CD4-positive, alpha-beta T cell treated with Interferon gamma for 1 hour (primary cell): ENCODE data around the gene MMP24.
"Not testable (repeated sequence)": the region's sequence is repeated elsewhere in the genome, so short reads cannot be mapped to it uniquely, and the experiment has no call there.

Source experiments
- DNase-seq: peaks from one replicate; pipeline ENCODE4 v3.0.0-alpha.2; 2020

Gene MMP24

DNA sequence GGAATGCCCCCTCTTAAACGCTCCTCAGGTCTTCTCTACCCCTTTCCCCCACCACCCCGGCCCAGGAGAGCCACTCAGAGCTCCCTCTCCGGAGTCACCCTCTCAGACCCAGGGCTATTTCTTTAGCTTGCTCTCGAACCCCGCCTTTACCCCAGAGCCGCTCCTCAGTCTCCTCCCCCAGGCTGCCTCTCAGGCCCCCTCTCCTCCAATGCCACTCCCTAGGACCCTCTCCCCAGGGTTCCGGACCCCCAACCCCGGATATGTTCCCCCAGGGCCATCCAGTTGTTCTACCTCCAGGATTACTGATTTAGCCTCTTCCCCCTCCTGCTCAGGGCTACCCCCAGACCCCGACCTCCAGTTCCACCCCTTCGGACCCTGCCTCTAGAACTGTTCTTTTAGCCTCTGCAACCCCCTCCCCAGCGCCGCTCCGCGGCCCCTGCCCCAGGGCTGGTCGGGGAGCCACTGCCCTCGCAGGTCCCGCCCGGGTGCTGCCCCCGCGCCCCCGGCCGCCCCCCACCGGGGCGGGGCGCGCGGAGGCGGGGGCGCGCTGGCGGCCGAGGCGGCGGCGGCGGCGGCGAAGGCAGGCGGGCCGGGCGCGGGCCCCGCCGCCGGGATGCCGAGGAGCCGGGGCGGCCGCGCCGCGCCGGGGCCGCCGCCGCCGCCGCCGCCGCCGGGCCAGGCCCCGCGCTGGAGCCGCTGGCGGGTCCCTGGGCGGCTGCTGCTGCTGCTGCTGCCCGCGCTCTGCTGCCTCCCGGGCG is at the start of gene MMP24:
TSS of gene MMP24 (plus strand) at position 565 of the 758 bp plus-strand sequence. CDS start at position 614, 49 bp downstream.
- DNase-seq: no peak

DNA sequence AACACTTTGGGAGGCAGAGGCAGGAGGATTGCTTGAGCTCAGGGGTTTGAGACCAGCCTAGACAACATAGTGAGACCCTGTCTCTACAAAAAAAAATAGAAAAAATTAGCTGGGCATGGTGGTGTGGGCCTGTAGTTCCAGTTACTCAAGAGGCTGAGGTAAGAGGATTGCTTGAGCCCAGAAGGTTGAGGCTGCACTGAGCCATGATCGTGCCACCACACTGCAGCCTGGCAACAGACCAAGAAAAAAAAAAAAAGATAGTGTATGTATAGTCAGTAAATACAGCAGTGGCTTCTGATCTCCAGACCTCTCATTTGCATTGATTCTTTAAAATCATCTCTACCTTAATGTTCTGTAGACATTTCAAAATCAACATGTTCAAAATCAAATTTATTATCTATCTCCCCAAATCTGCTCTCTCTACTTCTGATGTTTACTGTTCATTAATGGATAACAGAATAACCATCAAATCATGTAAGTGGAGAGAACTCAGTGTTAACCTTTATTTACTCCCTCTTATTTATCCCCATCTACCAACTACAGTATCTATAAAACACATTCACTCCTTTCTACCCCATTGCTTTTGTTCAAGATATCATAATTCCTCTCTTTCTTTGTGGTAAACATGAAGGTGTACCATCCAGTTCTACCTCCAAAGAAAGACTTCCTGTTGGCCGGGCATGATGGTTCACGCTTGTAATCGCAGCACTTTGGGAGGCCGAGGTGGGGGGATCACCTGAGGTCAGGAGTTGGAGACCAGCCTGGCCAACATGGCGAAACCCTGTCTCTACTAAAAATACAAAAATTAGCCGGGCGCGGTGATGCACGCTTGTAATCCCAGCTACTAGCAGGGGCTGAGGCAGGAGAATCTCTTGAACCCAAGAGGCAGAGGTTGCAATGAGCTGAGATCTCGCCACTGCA is 46.9 kb upstream of the MMP24 start:
- no peak for DNase-seq

DNA sequence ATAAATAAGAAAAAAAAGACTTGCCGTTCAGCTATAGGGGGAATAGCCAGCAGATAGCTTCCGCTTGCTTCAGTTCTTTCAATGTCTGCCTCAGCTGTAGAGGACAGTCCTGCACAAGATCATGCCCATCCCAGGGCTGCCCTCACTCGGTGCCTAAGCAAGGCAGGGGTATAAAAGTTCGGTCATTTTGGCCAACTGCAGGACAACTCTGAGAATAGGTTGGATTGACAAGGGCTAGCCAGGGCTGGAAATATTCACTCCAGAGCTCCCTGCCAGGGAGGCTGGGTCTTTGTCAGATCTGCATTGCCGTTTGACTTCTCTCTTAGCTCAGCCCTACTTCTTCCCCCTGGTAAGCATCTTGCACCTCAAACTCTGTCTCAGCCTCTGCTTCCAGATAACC is 46.2 kb upstream of the MMP24 start:
- DNase-seq: no peak

DNA sequence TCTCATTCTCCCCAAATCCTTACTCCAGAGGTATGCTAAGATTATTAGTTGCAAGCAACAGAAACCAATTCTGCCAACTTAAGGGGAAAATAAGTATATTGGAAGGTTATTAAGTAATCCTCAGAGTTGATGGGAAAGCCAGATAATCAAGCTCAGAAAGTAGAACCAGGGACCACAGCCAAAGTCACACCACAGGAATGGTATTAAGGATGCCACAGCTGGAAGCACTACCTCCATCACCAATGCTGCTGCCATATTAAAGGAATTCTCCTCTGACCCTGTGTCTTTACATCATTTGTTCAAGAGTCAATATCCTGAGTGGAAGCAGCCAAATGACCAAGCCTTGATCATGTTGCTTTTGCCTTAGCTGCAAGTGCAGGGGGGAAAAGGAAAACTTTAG is 44.8 kb upstream of the MMP24 start:
- DNase-seq: no peak

DNA sequence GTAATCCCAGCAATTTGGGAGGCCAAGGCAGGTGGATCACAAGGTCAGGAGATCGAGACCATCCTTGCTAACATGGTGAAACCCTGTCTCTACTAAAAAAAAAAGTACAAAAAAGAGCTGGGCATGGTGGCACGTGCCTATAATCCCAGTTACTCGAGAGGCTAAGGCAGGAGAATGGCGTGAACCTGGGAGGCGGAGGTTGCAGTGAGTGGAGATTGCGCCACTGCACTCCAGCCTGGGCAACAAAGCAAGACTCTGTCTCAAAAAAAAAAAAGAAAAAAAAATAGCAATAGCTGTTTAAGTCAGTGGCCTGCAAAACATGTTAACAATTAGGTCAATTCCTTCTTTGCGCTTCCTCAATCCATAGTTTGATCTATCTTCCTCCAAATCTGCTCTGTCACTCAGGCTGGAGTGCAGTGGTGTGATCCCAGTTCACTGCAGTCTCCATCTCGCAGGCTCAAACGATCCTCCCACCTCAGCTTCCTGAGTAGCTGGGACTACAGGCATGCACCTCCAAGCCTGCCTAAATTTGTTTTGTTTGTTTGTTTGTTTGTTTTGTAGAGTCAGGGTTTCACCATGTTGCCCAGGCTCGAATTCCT is 39.7 kb upstream of the MMP24 start:
- DNase-seq: not testable (repeated sequence)

DNA sequence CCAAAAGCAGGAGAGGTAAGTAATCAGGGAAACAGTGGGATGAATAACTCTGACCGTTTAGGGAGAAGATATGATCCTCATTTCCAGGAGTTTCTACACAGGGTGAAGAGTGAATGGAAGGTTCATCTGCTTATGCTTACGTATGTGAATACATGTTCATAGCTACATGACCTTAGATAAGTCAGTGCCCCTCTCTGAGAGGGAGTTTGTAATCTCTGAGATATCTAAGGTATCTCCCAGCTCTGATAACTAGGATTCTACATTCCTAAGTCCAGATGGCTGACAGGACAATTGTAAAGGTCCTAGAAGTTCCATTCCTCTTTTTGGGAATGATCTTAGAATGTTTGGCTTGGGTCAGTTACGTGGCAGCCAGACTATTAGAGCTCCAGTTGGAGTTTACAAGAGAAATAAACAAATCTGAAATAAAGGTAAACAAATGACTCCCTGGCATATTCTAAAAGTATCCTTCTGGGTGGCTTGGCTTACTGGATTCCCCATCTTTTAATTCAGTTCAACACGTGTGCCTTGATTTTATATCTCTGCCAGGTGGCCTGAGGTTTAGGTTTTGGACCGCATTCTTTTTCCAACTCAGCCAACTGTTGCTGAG is 38.8 kb upstream of the MMP24 start:
- DNase-seq: no peak

DNA sequence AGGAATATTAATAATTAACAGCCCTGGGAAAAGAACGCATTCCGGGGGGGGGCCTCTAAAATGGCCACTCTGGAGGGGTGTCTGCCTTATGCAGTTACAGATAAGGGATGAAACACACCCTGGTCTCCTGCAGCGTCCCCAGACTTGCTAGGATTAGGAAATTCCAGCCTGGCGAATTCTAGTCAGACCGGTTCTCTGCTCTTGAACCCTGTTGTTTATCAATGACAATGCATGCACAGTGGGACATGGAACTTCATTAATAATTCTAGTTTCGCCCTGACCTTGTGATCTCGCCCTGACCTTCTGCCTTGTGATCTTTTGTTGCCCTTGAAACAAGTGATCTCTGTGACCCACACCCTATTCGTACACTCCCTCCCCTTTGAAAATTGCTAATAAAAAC is 37.3 kb upstream of the MMP24 start:
- not testable (repeated sequence) for DNase-seq

DNA sequence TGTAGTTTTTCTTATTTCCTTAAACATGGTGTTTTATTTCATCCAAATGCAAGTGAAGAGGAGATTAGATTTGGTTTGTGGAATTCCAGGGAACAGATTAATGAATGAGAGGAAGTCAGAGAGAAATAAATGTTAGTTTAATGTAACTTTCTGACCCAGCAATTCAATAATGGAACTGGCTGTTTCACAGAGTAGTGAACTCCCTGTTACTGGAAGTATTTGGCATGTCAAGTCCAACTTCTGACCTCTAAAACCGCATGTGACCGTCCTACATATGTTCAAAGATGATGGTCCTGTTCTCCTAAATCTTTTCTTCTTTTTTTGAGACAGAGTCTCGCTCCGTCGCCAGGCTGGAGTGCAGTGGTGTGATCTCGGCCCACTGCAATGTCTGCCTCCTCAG is 35.9 kb upstream of the MMP24 start:
- DNase-seq: no peak

DNA sequence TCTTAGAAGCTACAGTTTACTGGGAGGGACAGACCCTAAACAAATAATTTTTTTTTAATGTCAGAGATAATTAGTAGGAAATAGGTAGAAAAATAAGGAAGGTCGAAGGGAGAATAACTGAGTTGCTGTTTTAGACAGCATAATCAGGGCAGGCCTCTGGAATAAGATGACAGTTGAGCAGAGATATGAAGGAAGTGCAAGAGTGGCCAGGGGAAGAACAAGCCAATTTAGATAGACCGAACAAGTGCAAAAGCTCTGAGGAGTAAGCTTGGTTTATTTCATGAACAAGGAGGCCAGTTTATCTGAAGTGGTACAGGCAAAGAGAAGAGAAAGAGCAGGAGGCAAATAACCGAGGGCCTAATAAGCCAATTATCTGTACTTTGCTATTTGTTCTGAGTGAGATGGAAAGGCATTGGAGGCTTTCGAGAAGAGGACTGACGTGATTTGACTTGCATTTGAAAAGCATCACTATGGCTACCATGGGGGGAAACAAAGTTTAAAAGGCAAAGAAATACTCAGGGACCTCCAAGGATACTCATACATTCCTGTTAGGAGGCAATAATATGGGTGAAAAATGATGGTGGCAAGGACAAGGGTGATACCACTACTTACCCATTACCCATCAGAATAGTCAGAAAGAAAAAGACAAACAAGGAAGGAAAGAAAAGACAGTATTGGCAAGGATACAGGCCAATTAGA is 34.9 kb upstream of the MMP24 start:
- no peak for DNase-seq

DNA sequence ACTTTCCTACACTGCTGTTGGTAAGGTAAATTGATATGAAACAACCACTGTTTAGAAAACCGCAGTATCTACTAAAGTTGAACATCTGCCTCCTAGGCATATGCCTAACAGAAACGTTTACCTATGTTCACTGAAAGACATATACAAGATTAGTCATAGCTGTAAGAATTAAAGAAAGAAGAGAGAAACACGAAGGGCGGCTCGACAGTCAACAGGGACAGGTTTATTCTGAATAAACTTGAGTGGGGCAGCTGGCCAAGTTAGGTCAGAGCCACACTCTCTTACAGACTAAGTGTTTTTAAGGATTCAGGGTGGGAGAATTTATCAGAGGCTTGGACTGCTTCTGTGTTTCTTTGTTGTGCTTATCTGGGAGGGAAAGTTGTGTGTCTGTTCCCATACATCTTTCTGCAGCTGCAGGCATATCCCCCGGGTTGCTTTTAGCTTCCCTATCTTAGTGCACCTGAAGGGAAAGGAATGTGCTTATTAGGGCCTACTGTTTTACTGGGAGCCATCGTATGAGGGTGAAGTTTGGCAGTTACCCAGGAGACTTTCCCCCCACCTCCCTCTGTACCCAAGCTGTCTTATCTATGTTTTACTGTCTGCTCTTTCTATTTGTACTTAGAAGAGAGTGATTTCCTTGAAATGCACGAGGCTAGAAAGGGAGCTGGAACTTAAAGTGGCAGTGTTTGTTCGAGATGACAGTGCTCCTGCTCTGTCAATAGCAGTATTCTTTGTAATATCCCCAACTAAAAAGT is 34.2 kb upstream of the MMP24 start:
- no peak for DNase-seq

DNA sequence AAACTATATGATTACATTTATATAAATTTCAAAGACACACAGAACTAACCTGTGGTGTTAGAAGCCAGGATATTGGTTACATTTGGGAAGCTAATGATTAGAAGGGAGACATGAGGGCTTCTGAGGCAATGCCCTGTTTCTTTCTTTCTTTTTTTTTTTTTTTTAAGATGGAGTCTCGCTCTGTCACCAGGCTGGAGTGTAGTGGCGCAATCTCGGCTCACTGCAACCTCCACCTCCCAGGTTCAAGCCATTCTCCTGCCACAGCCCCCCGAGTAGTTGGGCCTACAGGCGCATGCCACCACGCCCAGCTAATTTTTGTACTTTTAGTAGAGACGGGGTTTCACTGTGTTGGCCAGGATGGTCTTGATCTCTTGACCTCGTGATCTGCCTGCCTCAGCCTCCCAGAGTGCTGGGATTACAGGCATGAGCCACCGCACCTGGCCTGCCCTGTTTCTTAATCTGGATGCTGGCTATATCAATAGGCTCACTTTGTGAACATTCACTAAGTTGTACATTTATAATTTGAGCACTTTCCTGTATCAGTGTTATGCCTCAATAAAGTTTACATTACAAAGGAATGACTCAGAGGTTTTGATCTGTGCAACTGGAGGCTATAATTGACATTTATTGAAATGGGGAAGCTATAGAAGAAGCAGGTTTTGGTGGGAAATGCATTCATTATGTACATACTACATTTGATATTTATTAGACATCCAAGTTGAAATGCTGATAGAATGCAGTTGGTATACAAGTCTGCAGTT is 33.3 kb upstream of the MMP24 start:
- DNase-seq: not testable (repeated sequence)

DNA sequence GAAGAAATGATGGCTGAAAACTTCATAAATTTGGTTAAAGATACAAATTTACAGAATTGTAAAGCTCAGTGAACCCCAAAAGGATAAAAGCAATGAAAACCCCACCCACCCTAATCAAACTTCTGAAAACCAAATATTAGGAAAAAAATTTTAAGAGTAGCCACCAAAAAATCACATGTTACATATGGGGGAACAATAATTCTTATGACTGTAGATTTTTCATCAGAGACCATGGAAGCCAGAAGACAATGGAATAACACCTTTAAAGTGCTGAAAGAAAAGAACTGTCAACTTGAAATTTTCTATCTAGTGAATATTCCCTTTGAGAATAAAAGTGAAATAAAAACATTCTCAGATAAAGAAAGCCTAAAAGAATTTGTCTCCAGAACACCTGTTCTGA is 30.2 kb upstream of the MMP24 start:
- no peak for DNase-seq

DNA sequence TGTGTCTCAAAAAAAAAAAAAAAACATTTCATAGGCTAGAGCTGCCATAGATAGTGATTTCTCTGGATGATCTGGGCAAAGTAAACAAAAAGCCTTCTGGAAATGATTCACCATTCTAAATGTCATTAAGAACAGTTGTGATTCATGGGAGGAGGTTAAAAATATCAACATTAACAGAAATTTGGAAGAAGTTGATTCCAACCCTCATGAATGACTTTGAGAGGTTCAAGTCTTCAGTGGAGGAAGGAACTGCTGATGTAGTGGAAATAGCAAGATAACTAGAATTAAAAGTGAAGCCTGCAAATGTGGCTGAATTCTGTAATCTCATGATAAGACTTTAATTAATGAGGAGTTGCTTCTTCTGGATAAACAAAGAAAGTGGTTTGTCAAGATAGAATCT is 26.8 kb upstream of the MMP24 start:
- DNase-seq: no peak

DNA sequence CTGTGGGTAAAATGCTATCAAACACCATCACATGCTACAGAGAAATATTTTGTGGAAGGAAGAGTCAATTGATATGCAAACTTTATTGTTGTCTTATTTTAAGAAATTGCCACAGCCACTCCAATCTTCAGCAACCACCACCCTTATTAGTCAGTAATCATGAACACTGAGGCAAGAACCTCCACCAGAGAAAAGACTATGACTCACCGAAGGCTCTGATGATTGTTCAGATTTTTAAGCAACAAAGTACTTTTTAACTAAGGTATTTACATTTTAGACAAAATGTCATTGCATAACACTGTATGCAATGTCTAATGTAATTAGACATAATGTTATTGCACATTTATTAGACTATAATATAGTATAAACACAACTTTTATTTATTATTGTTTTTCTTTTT is 26.2 kb upstream of the MMP24 start:
- no peak for DNase-seq

DNA sequence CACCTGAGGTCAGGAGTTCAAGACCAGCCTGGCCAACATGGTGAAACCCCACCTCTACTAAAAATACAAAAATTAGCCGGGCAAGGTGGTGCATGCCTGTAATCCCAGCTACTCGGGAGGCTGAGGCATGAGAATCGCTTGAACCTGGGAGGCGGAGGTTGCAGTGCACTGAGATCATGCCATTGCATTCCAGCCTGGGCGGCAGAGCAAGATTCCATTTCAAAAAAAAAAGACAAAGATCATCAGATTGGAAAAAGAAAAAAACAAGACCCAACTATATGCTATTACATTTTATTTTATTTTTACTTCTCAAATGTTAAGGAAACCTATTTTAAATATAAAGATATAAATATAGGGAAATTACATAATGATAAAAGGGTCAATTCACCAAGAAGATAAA is 25.0 kb upstream of the MMP24 start:
- DNase-seq: not testable (repeated sequence)

DNA sequence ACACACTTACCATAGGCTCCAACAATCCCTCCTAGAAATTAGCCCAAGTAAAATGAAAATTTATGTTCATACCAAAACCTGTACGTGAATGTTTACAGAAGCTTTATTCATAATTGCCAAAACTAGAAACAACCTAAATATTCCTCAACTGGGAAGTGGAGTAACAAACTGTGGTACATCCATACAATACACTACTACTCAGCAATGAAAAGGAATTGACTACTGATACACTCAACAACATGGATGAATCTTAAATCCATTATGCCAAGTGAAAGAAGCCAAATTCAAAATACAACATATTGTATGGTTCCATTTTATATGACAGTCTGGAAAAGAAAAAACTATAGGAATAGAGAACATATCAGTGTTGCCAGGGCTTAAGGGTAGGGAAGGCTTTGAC is 19.7 kb upstream of the MMP24 start:
- DNase-seq: no peak

DNA sequence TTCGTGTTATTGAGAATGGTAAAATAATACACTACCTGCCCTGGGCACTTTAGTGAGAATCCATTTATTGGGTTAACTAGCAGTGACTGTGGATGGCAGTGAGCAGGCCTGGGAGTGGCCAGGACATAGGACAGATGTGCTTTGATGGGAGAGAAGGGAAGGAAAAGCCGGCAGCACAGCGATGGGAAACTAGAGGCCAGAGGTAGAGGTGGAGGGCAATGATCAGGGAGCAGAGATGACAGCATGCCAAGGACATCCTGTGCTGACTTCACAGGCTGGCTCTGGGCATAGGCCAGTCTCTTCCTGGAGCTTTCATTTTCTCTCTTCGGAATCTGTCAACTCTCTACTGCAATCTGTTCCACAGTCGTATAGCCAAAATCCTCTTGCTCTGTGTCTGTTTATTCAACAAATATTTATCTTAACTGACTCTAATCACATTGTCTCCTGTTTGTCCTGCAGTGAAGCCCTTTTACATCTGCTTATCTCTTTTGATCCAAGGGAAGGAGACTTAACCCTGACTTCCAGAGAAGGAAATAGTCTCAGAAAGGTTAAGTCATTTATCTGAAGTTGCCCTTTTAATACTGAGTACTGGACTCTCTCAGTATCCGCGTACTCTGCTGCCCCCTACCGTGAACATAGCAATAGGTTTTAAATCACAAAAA is 18.4 kb upstream of the MMP24 start:
- DNase-seq: peak; percentile 63

DNA sequence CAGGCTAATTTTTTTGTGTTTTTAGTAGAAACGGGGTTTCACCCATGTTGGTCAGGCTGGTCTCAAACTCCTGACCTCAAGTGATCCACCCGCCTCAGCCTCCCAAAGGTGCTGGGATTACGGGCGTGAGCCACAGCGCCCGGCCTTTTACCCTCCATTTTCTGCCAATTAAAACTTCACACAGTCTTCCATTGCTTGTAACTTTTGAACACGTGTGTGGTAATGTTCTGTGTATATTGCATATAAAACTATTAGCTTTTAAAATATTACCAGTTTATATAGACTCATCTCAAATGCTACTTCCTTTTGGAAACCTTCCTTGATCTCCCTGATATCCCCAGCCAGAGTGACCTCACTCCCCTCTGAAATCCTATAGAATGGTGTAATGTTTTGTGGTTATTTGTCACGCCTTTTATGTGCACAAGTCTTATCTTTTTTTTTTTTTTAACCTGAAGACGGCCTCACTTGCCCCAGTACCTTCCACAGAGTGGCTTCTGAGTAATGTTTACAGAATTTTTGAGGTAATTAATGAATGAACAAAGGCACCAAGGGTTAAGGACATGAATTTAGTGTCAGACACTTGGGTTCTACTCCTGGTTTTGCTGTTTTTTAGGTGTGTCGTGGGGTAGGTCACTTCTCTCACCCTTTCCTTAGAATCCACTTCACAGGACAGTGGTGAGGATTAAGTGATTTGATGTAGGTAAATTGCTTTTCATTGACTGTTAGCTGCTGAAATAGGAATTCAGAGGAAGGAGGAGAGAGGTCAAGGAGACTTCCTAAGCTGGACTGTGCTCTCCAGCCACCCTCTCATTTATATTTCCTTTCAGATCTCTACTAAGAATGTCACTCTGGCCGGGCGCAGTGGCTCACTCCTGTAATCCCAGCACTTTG is 11.2 kb upstream of the MMP24 start:
- no peak for DNase-seq

DNA sequence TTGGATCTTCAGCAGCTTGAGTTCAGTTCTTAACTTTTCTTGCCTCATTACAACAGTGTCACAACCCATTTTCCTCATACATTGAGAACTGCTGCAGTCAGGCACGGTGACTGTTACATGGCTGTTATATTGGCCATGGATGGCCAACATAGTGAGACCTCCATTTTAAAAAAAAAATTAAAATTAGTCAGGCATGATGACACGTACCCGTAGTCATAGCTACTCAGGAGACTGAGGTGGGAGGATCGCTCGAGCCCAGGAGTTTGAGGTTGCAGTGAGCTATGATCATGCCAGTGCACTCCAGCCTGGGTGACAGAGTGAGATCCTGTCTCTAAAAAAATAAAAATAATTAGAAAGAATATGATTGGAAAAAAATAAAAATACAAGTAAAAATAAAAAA is 9.9 kb upstream of the MMP24 start:
- no peak for DNase-seq
